OCI-LY1 (cell line): ENCODE measurements around the gene GIMD1.
A peak's percentile ranks its signal among the peaks of the same experiment; 100 is the strongest.

Experiments used
- H2AFZ ChIP-seq: fragments of 200-600 bp; sonication (generic), shearing (Covaris generic); 2 replicates; pipeline ENCODE4 v1.6.0; 2014; ENCODE audit warnings: antibody characterized with exemption, mild to moderate bottlenecking, low read length
- H3F3A ChIP-seq: fragments of 200-600 bp; sonication (generic), shearing (Covaris generic); 2 replicates; pipeline ENCODE4 v1.6.0; 2014; ENCODE audit warnings: mild to moderate bottlenecking, antibody characterized with exemption, low read length, moderate library complexity; ENCODE audit not compliant: insufficient read depth
- H3K27ac ChIP-seq: fragments of 200-600 bp; sonication (generic); 2 replicates; pipeline ENCODE4 v1.5.1; 2014; ENCODE audit warnings: low read length, mixed run types, mild to moderate bottlenecking, low read depth; ENCODE audit not compliant: poor library complexity, severe bottlenecking
- H3K27me3 ChIP-seq: fragments of 200-600 bp; sonication (generic); 2 replicates; pipeline ENCODE4 v1.6.0; 2014; ENCODE audit warnings: antibody characterized with exemption, mild to moderate bottlenecking, low read length, moderate library complexity; ENCODE audit not compliant: insufficient read depth
- H3K36me3 ChIP-seq: fragments of 200-600 bp; sonication (generic); 2 replicates; pipeline ENCODE4 v1.6.1; 2014; ENCODE audit warnings: mild to moderate bottlenecking, antibody characterized with exemption, low read length, moderate library complexity, mixed read lengths; ENCODE audit not compliant: insufficient read depth
- H3K4me1 ChIP-seq: fragments of 200-600 bp; sonication (generic); 2 replicates; pipeline ENCODE4 v1.5.1; 2014; ENCODE audit warnings: mild to moderate bottlenecking, low read length, moderate library complexity; ENCODE audit not compliant: insufficient read depth, severe bottlenecking
- H3K4me2 ChIP-seq: fragments of 200-600 bp; sonication (generic), shearing (Covaris generic); 2 replicates; pipeline ENCODE4 v1.6.1; 2014; ENCODE audit warnings: low read length
- H3K4me3 ChIP-seq: fragments of 200-600 bp; sonication (generic); 2 replicates; pipeline ENCODE4 v1.5.1; 2014; ENCODE audit warnings: low read length, low read depth, mild to moderate bottlenecking, mixed read lengths; ENCODE audit not compliant: poor library complexity, severe bottlenecking
- H3K79me2 ChIP-seq: fragments of 200-600 bp; shearing (Covaris generic); 2 replicates; pipeline ENCODE4 v1.6.1; 2016; ENCODE audit warnings: mixed run types, low read length, mixed read lengths; ENCODE audit not compliant: insufficient read depth
- H3K9ac ChIP-seq: fragments of 200-600 bp; sonication (generic), shearing (Covaris generic); 2 replicates; pipeline ENCODE4 v1.6.1; 2014; ENCODE audit warnings: mild to moderate bottlenecking, low read length, mixed read lengths
- H3K9me2 ChIP-seq: fragments of 200-600 bp; sonication (generic), shearing (Covaris generic); 2 replicates; pipeline ENCODE4 v1.6.1; 2014; ENCODE audit warnings: low read depth, mild to moderate bottlenecking, low read length, mixed read lengths
- H3K9me3 ChIP-seq: fragments of 200-600 bp; shearing (Covaris generic); 2 replicates; pipeline ENCODE4 v1.6.1; 2014; ENCODE audit warnings: low read length, mixed read lengths
- H4K20me1 ChIP-seq: fragments of 200-600 bp; sonication (generic), shearing (Covaris generic); 2 replicates; pipeline ENCODE4 v1.6.0; 2016; ENCODE audit warnings: mild to moderate bottlenecking, low read length; ENCODE audit not compliant: insufficient read depth
- EZH2 ChIP-seq: fragments of 200-600 bp; sonication (generic), shearing (Covaris generic); IDR thresholded peaks from 2 replicates; pipeline ENCODE4 v1.8.0; 2017; ENCODE audit warnings: borderline replicate concordance, mixed run types, mild to moderate bottlenecking, antibody characterized with exemption, low read length, moderate library complexity, mixed read lengths
- TF ChIP-seq, protein P1 (sequence below): fragments of 200-600 bp; sonication (generic), shearing (Covaris generic); IDR thresholded peaks from 2 replicates; pipeline ENCODE4 v1.5.1; 2017; ENCODE audit warnings: mild to moderate bottlenecking, antibody characterized with exemption, low read length, moderate library complexity, mixed read lengths

The GIMD1 gene

DNA sequence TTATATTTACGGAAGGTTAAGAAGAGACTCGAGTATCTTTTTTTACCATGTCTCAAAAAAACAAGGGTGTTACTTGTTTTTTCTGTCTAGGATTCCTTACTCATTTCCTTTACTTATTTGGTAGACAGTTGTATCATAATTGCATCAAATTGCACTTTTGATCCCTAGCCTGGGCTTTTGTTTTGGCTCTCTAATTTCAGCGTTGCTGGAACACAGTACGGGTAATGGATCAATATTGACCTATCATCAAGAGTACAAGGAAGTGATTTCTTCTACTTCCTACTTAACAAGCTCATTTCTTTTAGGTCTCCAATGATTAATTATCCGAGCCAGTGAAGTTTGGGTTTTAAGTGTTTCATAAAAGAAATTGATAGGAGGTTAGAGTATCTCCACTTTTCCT lies 35.4 kb downstream of the GIMD1 start:
- TF ChIP-seq EZH2 = no peak
- TF ChIP-seq, protein P1, sequence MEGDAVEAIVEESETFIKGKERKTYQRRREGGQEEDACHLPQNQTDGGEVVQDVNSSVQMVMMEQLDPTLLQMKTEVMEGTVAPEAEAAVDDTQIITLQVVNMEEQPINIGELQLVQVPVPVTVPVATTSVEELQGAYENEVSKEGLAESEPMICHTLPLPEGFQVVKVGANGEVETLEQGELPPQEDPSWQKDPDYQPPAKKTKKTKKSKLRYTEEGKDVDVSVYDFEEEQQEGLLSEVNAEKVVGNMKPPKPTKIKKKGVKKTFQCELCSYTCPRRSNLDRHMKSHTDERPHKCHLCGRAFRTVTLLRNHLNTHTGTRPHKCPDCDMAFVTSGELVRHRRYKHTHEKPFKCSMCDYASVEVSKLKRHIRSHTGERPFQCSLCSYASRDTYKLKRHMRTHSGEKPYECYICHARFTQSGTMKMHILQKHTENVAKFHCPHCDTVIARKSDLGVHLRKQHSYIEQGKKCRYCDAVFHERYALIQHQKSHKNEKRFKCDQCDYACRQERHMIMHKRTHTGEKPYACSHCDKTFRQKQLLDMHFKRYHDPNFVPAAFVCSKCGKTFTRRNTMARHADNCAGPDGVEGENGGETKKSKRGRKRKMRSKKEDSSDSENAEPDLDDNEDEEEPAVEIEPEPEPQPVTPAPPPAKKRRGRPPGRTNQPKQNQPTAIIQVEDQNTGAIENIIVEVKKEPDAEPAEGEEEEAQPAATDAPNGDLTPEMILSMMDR = no peak
- no peak overlapping the region for H3K27ac ChIP-seq
- no peaks in the 10 kb centered on the region for H3K4me1 ChIP-seq
- H3K36me3 ChIP-seq = peaks cover 80% of the 10 kb centered on the region
- H3K9me2 ChIP-seq = no peaks in the 10 kb centered on the region
- no peaks in the 10 kb centered on the region for H4K20me1 ChIP-seq
- H3K4me2 ChIP-seq = no peak overlapping the region
- H2AFZ ChIP-seq = no peak overlapping the region
- H3K27me3 ChIP-seq = no peaks in the 10 kb centered on the region
- no peaks in the 10 kb centered on the region for H3K9me3 ChIP-seq
- H3K79me2 ChIP-seq = no peaks in the 10 kb centered on the region
- no peak overlapping the region for H3K4me3 ChIP-seq
- H3F3A ChIP-seq = no peaks in the 10 kb centered on the region; the same call in 1 of the 2 replicates
- H3K9ac ChIP-seq = no peak overlapping the region

DNA sequence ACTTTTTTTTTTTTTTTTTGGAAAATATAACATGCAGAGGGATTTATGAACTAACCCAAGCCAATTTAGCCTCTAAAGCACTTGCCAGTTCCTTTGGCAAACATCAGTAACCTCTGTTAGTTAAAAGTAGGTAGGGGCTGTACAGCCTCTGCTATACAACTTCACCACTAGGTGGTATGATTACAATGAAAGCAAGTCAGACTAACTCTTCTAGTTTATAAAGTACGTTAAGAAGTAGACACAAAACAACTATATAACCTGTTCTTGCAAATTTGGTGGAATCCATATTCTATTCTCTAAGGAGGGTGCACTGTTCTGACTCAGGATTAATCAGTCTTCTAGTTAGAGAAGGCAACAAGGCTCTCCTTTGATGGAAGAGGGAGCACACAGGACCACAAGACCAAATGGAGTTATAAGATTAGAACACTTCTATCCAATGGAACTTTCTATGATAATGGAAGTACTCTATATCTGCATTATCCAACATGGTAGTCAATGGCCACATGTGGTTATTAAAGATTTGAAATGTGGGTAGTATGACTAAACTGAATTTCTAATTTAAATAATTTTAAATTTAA lies 39.4 kb downstream of the GIMD1 start:
- Histone ChIP-seq H3K79me2 (no peaks in the 10 kb centered on the region), H3K9ac (no peak overlapping the region), H3K36me3 (peaks cover 69% of the 10 kb centered on the region), H3K4me2 (no peak overlapping the region), H3K9me3 (no peaks in the 10 kb centered on the region), H3K9me2 (no peaks in the 10 kb centered on the region), H3K27me3 (no peaks in the 10 kb centered on the region), H3F3A (no peaks in the 10 kb centered on the region; the same call in 1 of the 2 replicates), H3K4me1 (no peaks in the 10 kb centered on the region), H4K20me1 (no peaks in the 10 kb centered on the region), H2AFZ (no peak overlapping the region), H3K27ac (no peak overlapping the region), H3K4me3 (no peak overlapping the region)
- TF ChIP-seq, protein P1 = peak; percentile 69
- no peak for TF ChIP-seq EZH2

DNA sequence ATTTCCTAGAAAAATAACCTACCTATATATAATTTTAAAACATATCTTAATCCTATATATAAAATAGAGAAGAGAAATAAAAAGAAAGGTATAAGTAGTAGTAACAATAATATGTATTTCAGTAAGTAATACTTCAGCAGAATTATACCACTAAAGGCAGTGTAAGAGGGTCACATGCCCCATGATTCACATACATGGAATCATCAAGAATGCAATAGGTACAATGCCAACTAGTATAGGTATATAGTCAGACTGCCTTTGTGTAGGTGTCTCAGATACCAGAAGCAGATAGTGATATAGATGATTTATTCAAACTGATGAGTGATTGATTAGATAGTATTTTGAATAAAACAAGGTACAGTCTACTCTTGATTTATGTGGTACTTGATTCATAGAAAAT lies 42.8 kb downstream of the GIMD1 start:
- H3K4me3 ChIP-seq = no peak overlapping the region
- H3K27ac ChIP-seq = no peak overlapping the region
- H3K9ac ChIP-seq = no peak overlapping the region
- H3K27me3 ChIP-seq = no peaks in the 10 kb centered on the region
- TF ChIP-seq, protein P1 = no peak
- TF ChIP-seq EZH2 = no peak
- no peaks in the 10 kb centered on the region for H3K9me2 ChIP-seq
- no peak overlapping the region for H3K4me2 ChIP-seq
- peaks cover 6% of the 10 kb centered on the region; the same call in 1 of the 2 replicates for H3K79me2 ChIP-seq
- no peaks in the 10 kb centered on the region; the same call in 1 of the 2 replicates for H3F3A ChIP-seq
- peaks cover 46% of the 10 kb centered on the region for H3K36me3 ChIP-seq
- no peak overlapping the region for H2AFZ ChIP-seq
- H4K20me1 ChIP-seq = no peaks in the 10 kb centered on the region
- no peaks in the 10 kb centered on the region for H3K9me3 ChIP-seq
- no peaks in the 10 kb centered on the region for H3K4me1 ChIP-seq
